Body of pancreas (tissue), 4 donors: ENCODE measurements around the gene COBL.

ENCODE experiments used
- CTCF ChIP-seq, 7 experiments: fragments of 450-650 bp in 4 of 7; fragments of 200-600 bp in 3 of 7; sonication (generic) in 3 of 7; IDR thresholded peaks; one replicate each; pipeline ENCODE4 v1.5.1; 2016 to 2019; ENCODE audit warnings: antibody characterized with exemption in 7 of 7
- POLR2A ChIP-seq, 3 donors: fragments of 450-650 bp; IDR thresholded peaks; one replicate each; pipeline ENCODE4 v1.6.1; 2016; ENCODE audit warnings: antibody characterized with exemption in 3 of 3, mild to moderate bottlenecking in 2 of 3

GRCh38 chr7:51140199-51141164, 176.1 kb downstream of the COBL start:
- TF ChIP-seq CTCF (IDR thresholded peaks at IDR 0.05): no peak
- no peak for TF ChIP-seq POLR2A (IDR thresholded peaks at IDR 0.05)
